Measurements from ENCODE around the gene ECEL1. TPM values are rescaled to one million over a fixed set of nuclear protein-coding genes. Genes with fewer than 3 reads are reported as not detected.

Gene ECEL1
- total RNA-seq, 1 experiment from 2014 or later = 23.3 TPM

DNA sequence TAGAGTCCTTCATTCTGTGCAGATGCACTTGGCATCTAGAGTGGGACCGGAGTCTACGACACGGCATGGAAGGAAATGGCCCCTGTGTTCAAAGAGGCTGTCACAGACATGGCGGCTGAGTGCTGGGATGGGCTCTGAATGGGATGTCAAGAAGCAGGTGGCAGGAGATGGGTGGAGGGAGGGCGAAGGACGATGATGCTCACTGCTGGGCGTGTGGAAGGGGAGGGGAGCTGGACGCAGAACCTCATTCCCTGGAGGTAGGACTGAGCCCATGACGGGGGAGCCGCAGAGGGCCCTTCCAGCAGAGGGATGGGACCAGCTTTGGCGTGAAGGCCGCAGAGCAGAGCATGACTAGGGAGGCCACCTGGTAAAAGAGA is 50.5 kb downstream of the ECEL1 start:
- Mint-ChIP-seq H3K4me3 (no peak overlapping the region), H3K27me3 (ENCODE audit: low read depth) (peaks cover 3% of the 10 kb centered on the region; the same call in 1 of the 2 replicates), H3K4me1 (peaks cover 14% of the 10 kb centered on the region), H3K27ac (no peak overlapping the region; the same call in 1 of the 2 replicates), H3K36me3 (no peaks in the 10 kb centered on the region), H3K9me3 (no peaks in the 10 kb centered on the region)
- ChIA-PET POLR2A (interaction anchor here (2.4 kb wide), 1 partner anchor 70 kb away, joined by 6 read pairs; no protein-coding TSS in a partner anchor), CTCF (interaction anchor here (0.6 to 5.1 kb wide), 23 partner anchors 9 to 536 kb away, joined by 3 to 75 read pairs (median 3); partner anchors contain the start of genes ALPP and PRSS56)
- ATAC-seq (no peak), DNase-seq (ENCODE audit: low spot score) (no peak)
- no peak for TF ChIP-seq ZNF121 (CRISPR knock-in tag; IDR thresholded peaks at IDR 0.05)
- no peak for TF ChIP-seq JUN (CRISPR knock-in tag; IDR thresholded peaks at IDR 0.05)
- TF ChIP-seq CREB1 (CRISPR knock-in tag; IDR thresholded peaks at IDR 0.05) = no peak
- no peak for TF ChIP-seq ESRRA (CRISPR knock-in tag; IDR thresholded peaks at IDR 0.05; ENCODE audit: borderline replicate concordance)
- no peak for TF ChIP-seq ATF1 (CRISPR knock-in tag; IDR thresholded peaks at IDR 0.05)
- TF ChIP-seq, protein P1, sequence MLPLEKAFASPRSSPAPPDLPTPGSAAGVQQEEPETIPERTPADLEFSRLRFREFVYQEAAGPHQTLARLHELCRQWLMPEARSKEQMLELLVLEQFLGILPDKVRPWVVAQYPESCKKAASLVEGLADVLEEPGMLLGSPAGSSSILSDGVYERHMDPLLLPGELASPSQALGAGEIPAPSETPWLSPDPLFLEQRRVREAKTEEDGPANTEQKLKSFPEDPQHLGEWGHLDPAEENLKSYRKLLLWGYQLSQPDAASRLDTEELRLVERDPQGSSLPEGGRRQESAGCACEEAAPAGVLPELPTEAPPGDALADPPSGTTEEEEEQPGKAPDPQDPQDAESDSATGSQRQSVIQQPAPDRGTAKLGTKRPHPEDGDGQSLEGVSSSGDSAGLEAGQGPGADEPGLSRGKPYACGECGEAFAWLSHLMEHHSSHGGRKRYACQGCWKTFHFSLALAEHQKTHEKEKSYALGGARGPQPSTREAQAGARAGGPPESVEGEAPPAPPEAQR (CRISPR knock-in tag; IDR thresholded peaks at IDR 0.05) = no peak
- no peak for TF ChIP-seq FOXJ3 (CRISPR knock-in tag; IDR thresholded peaks at IDR 0.05; ENCODE audit: borderline replicate concordance)
- TF ChIP-seq, protein P2, sequence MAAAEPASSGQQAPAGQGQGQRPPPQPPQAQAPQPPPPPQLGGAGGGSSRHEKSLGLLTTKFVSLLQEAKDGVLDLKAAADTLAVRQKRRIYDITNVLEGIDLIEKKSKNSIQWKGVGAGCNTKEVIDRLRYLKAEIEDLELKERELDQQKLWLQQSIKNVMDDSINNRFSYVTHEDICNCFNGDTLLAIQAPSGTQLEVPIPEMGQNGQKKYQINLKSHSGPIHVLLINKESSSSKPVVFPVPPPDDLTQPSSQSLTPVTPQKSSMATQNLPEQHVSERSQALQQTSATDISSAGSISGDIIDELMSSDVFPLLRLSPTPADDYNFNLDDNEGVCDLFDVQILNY (CRISPR knock-in tag; IDR thresholded peaks at IDR 0.05) = no peak
- TF ChIP-seq, protein P3, sequence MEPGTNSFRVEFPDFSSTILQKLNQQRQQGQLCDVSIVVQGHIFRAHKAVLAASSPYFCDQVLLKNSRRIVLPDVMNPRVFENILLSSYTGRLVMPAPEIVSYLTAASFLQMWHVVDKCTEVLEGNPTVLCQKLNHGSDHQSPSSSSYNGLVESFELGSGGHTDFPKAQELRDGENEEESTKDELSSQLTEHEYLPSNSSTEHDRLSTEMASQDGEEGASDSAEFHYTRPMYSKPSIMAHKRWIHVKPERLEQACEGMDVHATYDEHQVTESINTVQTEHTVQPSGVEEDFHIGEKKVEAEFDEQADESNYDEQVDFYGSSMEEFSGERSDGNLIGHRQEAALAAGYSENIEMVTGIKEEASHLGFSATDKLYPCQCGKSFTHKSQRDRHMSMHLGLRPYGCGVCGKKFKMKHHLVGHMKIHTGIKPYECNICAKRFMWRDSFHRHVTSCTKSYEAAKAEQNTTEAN (CRISPR knock-in tag; IDR thresholded peaks at IDR 0.05) = no peak
- TF ChIP-seq, protein P4, sequence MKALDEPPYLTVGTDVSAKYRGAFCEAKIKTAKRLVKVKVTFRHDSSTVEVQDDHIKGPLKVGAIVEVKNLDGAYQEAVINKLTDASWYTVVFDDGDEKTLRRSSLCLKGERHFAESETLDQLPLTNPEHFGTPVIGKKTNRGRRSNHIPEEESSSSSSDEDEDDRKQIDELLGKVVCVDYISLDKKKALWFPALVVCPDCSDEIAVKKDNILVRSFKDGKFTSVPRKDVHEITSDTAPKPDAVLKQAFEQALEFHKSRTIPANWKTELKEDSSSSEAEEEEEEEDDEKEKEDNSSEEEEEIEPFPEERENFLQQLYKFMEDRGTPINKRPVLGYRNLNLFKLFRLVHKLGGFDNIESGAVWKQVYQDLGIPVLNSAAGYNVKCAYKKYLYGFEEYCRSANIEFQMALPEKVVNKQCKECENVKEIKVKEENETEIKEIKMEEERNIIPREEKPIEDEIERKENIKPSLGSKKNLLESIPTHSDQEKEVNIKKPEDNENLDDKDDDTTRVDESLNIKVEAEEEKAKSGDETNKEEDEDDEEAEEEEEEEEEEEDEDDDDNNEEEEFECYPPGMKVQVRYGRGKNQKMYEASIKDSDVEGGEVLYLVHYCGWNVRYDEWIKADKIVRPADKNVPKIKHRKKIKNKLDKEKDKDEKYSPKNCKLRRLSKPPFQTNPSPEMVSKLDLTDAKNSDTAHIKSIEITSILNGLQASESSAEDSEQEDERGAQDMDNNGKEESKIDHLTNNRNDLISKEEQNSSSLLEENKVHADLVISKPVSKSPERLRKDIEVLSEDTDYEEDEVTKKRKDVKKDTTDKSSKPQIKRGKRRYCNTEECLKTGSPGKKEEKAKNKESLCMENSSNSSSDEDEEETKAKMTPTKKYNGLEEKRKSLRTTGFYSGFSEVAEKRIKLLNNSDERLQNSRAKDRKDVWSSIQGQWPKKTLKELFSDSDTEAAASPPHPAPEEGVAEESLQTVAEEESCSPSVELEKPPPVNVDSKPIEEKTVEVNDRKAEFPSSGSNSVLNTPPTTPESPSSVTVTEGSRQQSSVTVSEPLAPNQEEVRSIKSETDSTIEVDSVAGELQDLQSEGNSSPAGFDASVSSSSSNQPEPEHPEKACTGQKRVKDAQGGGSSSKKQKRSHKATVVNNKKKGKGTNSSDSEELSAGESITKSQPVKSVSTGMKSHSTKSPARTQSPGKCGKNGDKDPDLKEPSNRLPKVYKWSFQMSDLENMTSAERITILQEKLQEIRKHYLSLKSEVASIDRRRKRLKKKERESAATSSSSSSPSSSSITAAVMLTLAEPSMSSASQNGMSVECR (CRISPR knock-in tag; IDR thresholded peaks at IDR 0.05; ENCODE audit: borderline replicate concordance) = no peak
- no peak for TF ChIP-seq ZNF263 (CRISPR knock-in tag; IDR thresholded peaks at IDR 0.05; ENCODE audit: low read depth)
- no peak for TF ChIP-seq GABPB1 (CRISPR knock-in tag; IDR thresholded peaks at IDR 0.05)
- TF ChIP-seq, protein P5, sequence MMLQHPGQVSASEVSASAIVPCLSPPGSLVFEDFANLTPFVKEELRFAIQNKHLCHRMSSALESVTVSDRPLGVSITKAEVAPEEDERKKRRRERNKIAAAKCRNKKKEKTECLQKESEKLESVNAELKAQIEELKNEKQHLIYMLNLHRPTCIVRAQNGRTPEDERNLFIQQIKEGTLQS (CRISPR knock-in tag; conservative IDR thresholded peaks at IDR 0.05) = no peak
- no peak for TF ChIP-seq ZBTB21 (CRISPR knock-in tag; IDR thresholded peaks at IDR 0.05; ENCODE audit: borderline replicate concordance)
- TF ChIP-seq MXD4 (CRISPR knock-in tag; IDR thresholded peaks at IDR 0.05; ENCODE audit: borderline replicate concordance) = no peak
- TF ChIP-seq, protein P6, sequence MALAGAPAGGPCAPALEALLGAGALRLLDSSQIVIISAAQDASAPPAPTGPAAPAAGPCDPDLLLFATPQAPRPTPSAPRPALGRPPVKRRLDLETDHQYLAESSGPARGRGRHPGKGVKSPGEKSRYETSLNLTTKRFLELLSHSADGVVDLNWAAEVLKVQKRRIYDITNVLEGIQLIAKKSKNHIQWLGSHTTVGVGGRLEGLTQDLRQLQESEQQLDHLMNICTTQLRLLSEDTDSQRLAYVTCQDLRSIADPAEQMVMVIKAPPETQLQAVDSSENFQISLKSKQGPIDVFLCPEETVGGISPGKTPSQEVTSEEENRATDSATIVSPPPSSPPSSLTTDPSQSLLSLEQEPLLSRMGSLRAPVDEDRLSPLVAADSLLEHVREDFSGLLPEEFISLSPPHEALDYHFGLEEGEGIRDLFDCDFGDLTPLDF (CRISPR knock-in tag; IDR thresholded peaks at IDR 0.05) = no peak
- TF ChIP-seq TCF7 (CRISPR knock-in tag; IDR thresholded peaks at IDR 0.05; ENCODE audit: low read depth) = no peak
- TF ChIP-seq ZNF317 (CRISPR knock-in tag; IDR thresholded peaks at IDR 0.05; ENCODE audit: borderline replicate concordance, low read depth) = no peak
- TF ChIP-seq, protein P7, sequence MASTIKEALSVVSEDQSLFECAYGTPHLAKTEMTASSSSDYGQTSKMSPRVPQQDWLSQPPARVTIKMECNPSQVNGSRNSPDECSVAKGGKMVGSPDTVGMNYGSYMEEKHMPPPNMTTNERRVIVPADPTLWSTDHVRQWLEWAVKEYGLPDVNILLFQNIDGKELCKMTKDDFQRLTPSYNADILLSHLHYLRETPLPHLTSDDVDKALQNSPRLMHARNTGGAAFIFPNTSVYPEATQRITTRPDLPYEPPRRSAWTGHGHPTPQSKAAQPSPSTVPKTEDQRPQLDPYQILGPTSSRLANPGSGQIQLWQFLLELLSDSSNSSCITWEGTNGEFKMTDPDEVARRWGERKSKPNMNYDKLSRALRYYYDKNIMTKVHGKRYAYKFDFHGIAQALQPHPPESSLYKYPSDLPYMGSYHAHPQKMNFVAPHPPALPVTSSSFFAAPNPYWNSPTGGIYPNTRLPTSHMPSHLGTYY (CRISPR knock-in tag; IDR thresholded peaks at IDR 0.05) = no peak
- no peak for TF ChIP-seq FOXP1 (CRISPR knock-in tag; IDR thresholded peaks at IDR 0.05; ENCODE audit: borderline replicate concordance)
